Activated naive CD8-positive, alpha-beta T cell treated with anti-CD3 and anti-CD28 coated beads, Interleukin-2, amount 10 ng/mL, durations not matched to agents 7 days and 5 days (primary cell): Measurements from ENCODE around the gene KAZN. TPM values are rescaled to one million over a fixed set of nuclear protein-coding genes. Genes with fewer than 3 reads are reported as not detected.
A peak's percentile ranks its signal among the peaks of the same experiment; 100 is the strongest.

ENCODE experiments used
- ATAC-seq: fragments of 150-1000 bp; cut with Tn5 transposase; one replicate; pipeline ENCODE4 v1.10.0; 2021; ENCODE audit warnings: low read depth, moderate library complexity
- POLR2A ChIA-PET: fragments of 350-600 bp; sonication (Branson Sonifier 250); formaldehyde crosslinking; loops from one replicate; lab custom pipeline; 2021; ENCODE audit warnings: antibody characterized with exemption; lab: Charles Lee
- DNase-seq: peaks from one replicate; pipeline ENCODE4 v3.0.0; 2021
- H3K27ac Mint-ChIP-seq: one replicate; pipeline ENCODE4 v1.8.0; 2022; ENCODE audit warnings: mild to moderate bottlenecking, mixed read lengths
- H3K27me3 Mint-ChIP-seq: one replicate; pipeline ENCODE4 v1.8.0; 2022; ENCODE audit warnings: mild to moderate bottlenecking, moderate library complexity, mixed read lengths
- H3K36me3 Mint-ChIP-seq: one replicate; pipeline ENCODE4 v1.8.0; 2021; ENCODE audit warnings: mild to moderate bottlenecking, mixed read lengths
- H3K4me1 Mint-ChIP-seq: one replicate; pipeline ENCODE4 v1.8.0; 2021; ENCODE audit warnings: mixed read lengths
- H3K4me3 Mint-ChIP-seq: one replicate; pipeline ENCODE4 v1.8.0; 2022; ENCODE audit warnings: mild to moderate bottlenecking, moderate library complexity, mixed read lengths
- H3K9me3 Mint-ChIP-seq: one replicate; pipeline ENCODE4 v1.8.0; 2021; ENCODE audit warnings: mixed read lengths
- total RNA-seq, 2 experiments: library from RNA; stranded (reverse); gene quantifications; one replicate each; pipeline ENCODE4 v1.2.3, GENCODE V29; 2021

Gene KAZN
- total RNA-seq, 2 experiments from 2014 or later, result 0.91 to 1.4 TPM

- Mint-ChIP-seq H3K4me3 (no peak overlapping the region), H3K4me1 (no peaks in the 10 kb centered on the region), H3K9me3 (no peaks in the 10 kb centered on the region), H3K27ac (no peak overlapping the region), H3K27me3 (no peaks in the 10 kb centered on the region), H3K36me3 (no peaks in the 10 kb centered on the region)
- DNase-seq (no peak), ATAC-seq (no peak)
- POLR2A ChIA-PET, result no interaction called here
Observed at GRCh38 chr1:15083578-15083977, 485.1 kb downstream of the KAZN start.

GRCh38 chr1:15088281-15088971 lies 489.9 kb downstream of the KAZN start:
- H3K27me3 Mint-ChIP-seq, result peaks cover 7% of the 10 kb centered on the region
- ATAC-seq (no peak), DNase-seq (no peak)
- POLR2A ChIA-PET, result no interaction called here
- no peak overlapping the region for H3K4me3 Mint-ChIP-seq
- no peak overlapping the region for H3K27ac Mint-ChIP-seq
- no peaks in the 10 kb centered on the region for H3K36me3 Mint-ChIP-seq
- H3K9me3 Mint-ChIP-seq, result no peaks in the 10 kb centered on the region
- H3K4me1 Mint-ChIP-seq, result peaks cover 8% of the 10 kb centered on the region

- peaks cover 7% of the 10 kb centered on the region for H3K27me3 Mint-ChIP-seq
- H3K9me3 Mint-ChIP-seq, result no peaks in the 10 kb centered on the region
Observed at GRCh38 chr1:15089258-15089992, 490.9 kb downstream of the KAZN start.

GRCh38 chr1:15090373-15090772 lies 491.9 kb downstream of the KAZN start:
- Mint-ChIP-seq H3K4me3 (no peak overlapping the region), H3K27me3 (peaks cover 7% of the 10 kb centered on the region), H3K36me3 (no peaks in the 10 kb centered on the region), H3K27ac (no peak overlapping the region), H3K9me3 (no peaks in the 10 kb centered on the region), H3K4me1 (peaks cover 8% of the 10 kb centered on the region)
- ATAC-seq (peak; percentile 78), DNase-seq (peak; percentile 42)
- POLR2A ChIA-PET, result interaction anchor here (0.6 kb wide), 1 partner anchor 22 kb away, joined by 4 read pairs; no protein-coding TSS in a partner anchor

More at GRCh38 chr1:15089258-15089992, 490.9 kb downstream of the KAZN start:
- no peak overlapping the region for H3K4me3 Mint-ChIP-seq
- POLR2A ChIA-PET, result interaction anchor here (0.6 kb wide), 2 partner anchors 13 to 1340 kb away, joined by 4 to 5 read pairs; no protein-coding TSS in a partner anchor
- H3K36me3 Mint-ChIP-seq, result no peaks in the 10 kb centered on the region
- no peak for ATAC-seq
- H3K27ac Mint-ChIP-seq, result no peak overlapping the region
- H3K4me1 Mint-ChIP-seq, result peaks cover 8% of the 10 kb centered on the region
- DNase-seq, result no peak

GRCh38 chr1:15094056-15094455 lies 495.6 kb downstream of the KAZN start:
- H3K4me1 Mint-ChIP-seq, result peaks cover 8% of the 10 kb centered on the region
- H3K9me3 Mint-ChIP-seq, result no peaks in the 10 kb centered on the region
- H3K4me3 Mint-ChIP-seq, result no peak overlapping the region
- H3K27ac Mint-ChIP-seq, result no peak overlapping the region
- POLR2A ChIA-PET, result no interaction called here
- no peak for DNase-seq
- H3K36me3 Mint-ChIP-seq, result no peaks in the 10 kb centered on the region
- no peak for ATAC-seq
- peaks cover 5% of the 10 kb centered on the region for H3K27me3 Mint-ChIP-seq

GRCh38 chr1:15094719-15095495 lies 496.4 kb downstream of the KAZN start:
- POLR2A ChIA-PET, result no interaction called here
- no peak for DNase-seq
- no peaks in the 10 kb centered on the region for H3K36me3 Mint-ChIP-seq

GRCh38 chr1:15095496-15095875 lies 497.0 kb downstream of the KAZN start:
- Mint-ChIP-seq H3K4me1 (peaks cover 7% of the 10 kb centered on the region), H3K4me3 (no peak overlapping the region), H3K27me3 (no peaks in the 10 kb centered on the region), H3K36me3 (no peaks in the 10 kb centered on the region), H3K27ac (no peak overlapping the region), H3K9me3 (no peaks in the 10 kb centered on the region)
- POLR2A ChIA-PET, result no interaction called here
- no peak for DNase-seq
- ATAC-seq, result no peak

More at GRCh38 chr1:15094719-15095495, 496.4 kb downstream of the KAZN start:
- Mint-ChIP-seq H3K4me3 (no peak overlapping the region), H3K9me3 (no peaks in the 10 kb centered on the region), H3K27me3 (peaks cover under 1% of the 10 kb centered on the region), H3K27ac (no peak overlapping the region), H3K4me1 (peaks cover 8% of the 10 kb centered on the region)
- ATAC-seq, result no peak

GRCh38 chr1:15096293-15096692 lies 497.8 kb downstream of the KAZN start:
- Mint-ChIP-seq H3K9me3 (no peaks in the 10 kb centered on the region), H3K27me3 (peaks cover 4% of the 10 kb centered on the region), H3K36me3 (no peaks in the 10 kb centered on the region), H3K27ac (no peak overlapping the region), H3K4me3 (no peak overlapping the region), H3K4me1 (peaks cover 6% of the 10 kb centered on the region)
- DNase-seq (no peak), ATAC-seq (no peak)
- POLR2A ChIA-PET, result no interaction called here

GRCh38 chr1:15098176-15099125 lies 500.0 kb downstream of the KAZN start:
- Mint-ChIP-seq H3K4me1 (peaks cover 6% of the 10 kb centered on the region), H3K27me3 (peaks cover 6% of the 10 kb centered on the region), H3K9me3 (no peaks in the 10 kb centered on the region), H3K36me3 (no peaks in the 10 kb centered on the region), H3K4me3 (no peak overlapping the region), H3K27ac (no peak overlapping the region)
- DNase-seq (no peak), ATAC-seq (no peak)
- POLR2A ChIA-PET, result no interaction called here

- no peak for DNase-seq
- POLR2A ChIA-PET, result no interaction called here
Observed at GRCh38 chr1:15099441-15100120, 501.1 kb downstream of the KAZN start.

GRCh38 chr1:15100121-15100879 lies 501.8 kb downstream of the KAZN start:
- Mint-ChIP-seq H3K4me3 (no peak overlapping the region), H3K9me3 (no peaks in the 10 kb centered on the region), H3K36me3 (no peaks in the 10 kb centered on the region), H3K27ac (no peak overlapping the region), H3K27me3 (peaks cover 6% of the 10 kb centered on the region), H3K4me1 (peaks cover 6% of the 10 kb centered on the region)
- ATAC-seq, result peak; percentile 74
- POLR2A ChIA-PET, result interaction anchor here (0.6 kb wide), 1 partner anchor 108 kb away, joined by 3 read pairs; no protein-coding TSS in a partner anchor
- DNase-seq, result peak; percentile 70

More at GRCh38 chr1:15099441-15100120, 501.1 kb downstream of the KAZN start:
- Mint-ChIP-seq H3K36me3 (no peaks in the 10 kb centered on the region), H3K9me3 (no peaks in the 10 kb centered on the region), H3K27me3 (peaks cover 6% of the 10 kb centered on the region), H3K4me3 (no peak overlapping the region), H3K4me1 (peaks cover 6% of the 10 kb centered on the region), H3K27ac (no peak overlapping the region)
- ATAC-seq, result no peak
